Bronchial epithelial cell (primary cell): Measurements from ENCODE around the gene EMC10. TPM values are rescaled to one million over a fixed set of nuclear protein-coding genes. Genes with fewer than 3 reads are reported as not detected.

Experiments
- DNase-seq: peaks from one replicate; pipeline ENCODE4 v3.0.0-alpha.2; 2010; ENCODE audit warnings: low read depth
- FAIRE-seq: peaks from 2 replicates; lab custom pipeline; 2011; peaks lifted over from hg19 to GRCh38; lab: Jason Lieb, UNC
- H3K27me3 ChIP-seq: 2 replicates; pipeline ENCODE4 v1.5.1; 2011; ENCODE audit warnings: low read length; ENCODE audit not compliant: control insufficient read depth, insufficient read depth
- H3K36me3 ChIP-seq: 2 replicates; pipeline ENCODE4 v1.5.1; 2011; ENCODE audit warnings: low read length; ENCODE audit not compliant: control insufficient read depth, insufficient read depth
- H3K4me3 ChIP-seq: 2 replicates; pipeline ENCODE4 v1.5.1; 2011; ENCODE audit warnings: mild to moderate bottlenecking, low read depth, low read length, control low read depth
- total RNA-seq: library from RNA; depleted of rRNA; stranded (reverse); fragments of >200 nt; gene quantifications from 2 replicates; pipeline ENCODE4 v1.2.1, GENCODE V29; 2014
- TF ChIP-seq, protein P1 (sequence below): IDR thresholded peaks from 2 replicates; pipeline ENCODE4 v1.5.1; 2011; ENCODE audit warnings: mild to moderate bottlenecking, moderate library complexity, low read length, control low read depth, inconsistent platforms; ENCODE audit not compliant: insufficient read depth, severe bottlenecking

EMC10 gene
- total RNA-seq, 1 donor from 2014 or later = 24.7 TPM

DNA sequence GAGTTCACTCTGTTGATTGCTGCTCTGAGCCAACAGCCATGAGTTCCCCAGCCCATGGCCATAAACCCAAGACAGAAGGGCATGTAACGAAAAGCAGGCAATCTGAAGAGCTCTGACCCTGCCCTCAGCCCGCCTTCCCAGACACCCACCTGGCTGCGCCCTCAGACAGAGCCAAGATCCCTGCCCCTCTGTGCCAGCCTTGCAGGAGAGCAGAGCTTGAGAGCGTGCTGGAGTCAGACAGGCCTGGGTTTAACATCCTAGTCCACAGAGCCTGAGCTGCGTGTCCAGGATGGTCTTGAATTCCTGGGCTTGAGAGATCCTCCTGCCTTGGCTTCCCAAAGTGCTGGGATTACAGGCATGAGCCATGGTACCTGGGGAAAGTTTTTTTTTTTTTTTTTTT, 19.0 kb upstream of the EMC10 start:
- TF ChIP-seq, protein P1, sequence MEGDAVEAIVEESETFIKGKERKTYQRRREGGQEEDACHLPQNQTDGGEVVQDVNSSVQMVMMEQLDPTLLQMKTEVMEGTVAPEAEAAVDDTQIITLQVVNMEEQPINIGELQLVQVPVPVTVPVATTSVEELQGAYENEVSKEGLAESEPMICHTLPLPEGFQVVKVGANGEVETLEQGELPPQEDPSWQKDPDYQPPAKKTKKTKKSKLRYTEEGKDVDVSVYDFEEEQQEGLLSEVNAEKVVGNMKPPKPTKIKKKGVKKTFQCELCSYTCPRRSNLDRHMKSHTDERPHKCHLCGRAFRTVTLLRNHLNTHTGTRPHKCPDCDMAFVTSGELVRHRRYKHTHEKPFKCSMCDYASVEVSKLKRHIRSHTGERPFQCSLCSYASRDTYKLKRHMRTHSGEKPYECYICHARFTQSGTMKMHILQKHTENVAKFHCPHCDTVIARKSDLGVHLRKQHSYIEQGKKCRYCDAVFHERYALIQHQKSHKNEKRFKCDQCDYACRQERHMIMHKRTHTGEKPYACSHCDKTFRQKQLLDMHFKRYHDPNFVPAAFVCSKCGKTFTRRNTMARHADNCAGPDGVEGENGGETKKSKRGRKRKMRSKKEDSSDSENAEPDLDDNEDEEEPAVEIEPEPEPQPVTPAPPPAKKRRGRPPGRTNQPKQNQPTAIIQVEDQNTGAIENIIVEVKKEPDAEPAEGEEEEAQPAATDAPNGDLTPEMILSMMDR = no peak
- no peaks in the 10 kb centered on the region for H3K27me3 ChIP-seq
- no peak for FAIRE-seq
- no peaks in the 10 kb centered on the region for H3K36me3 ChIP-seq
- DNase-seq = no peak
- H3K4me3 ChIP-seq = no peak overlapping the region

DNA sequence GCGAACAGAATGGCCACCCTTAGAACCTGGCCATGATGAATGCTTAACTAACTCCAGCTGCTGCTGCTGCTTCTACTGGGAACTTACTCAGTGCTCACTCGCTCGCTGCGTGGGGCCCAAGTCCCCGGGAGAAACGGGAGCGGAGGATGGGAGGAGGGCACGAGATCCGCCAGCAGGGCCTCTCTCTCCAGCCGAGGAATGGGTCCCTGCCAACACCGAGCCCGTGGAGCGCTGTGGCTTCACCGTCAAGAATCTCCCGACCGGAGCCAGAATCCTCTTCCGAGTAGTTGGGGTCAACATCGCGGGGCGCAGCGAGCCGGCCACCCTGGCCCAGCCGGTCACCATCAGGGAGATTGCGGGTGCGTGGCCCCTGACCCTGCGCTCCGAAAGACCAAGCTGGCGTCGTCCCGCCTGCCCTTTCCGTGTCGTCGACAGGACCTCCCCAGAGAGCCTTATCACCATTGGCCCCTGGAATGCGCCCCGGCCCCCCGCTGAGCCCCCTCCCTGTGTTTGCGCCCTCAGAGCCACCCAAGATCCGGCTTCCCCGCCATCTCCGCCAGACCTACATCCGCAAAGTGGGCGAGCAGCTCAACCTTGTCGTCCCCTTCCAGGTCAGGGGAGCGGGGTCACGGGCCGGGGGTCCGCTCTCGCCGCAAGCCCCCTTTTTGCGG, 17.8 kb upstream of the EMC10 start:
- Histone ChIP-seq H3K36me3 (no peaks in the 10 kb centered on the region), H3K27me3 (no peaks in the 10 kb centered on the region), H3K4me3 (no peak overlapping the region)
- DNase-seq = no peak
- FAIRE-seq = no peak
- TF ChIP-seq, protein P1 = no peak

DNA sequence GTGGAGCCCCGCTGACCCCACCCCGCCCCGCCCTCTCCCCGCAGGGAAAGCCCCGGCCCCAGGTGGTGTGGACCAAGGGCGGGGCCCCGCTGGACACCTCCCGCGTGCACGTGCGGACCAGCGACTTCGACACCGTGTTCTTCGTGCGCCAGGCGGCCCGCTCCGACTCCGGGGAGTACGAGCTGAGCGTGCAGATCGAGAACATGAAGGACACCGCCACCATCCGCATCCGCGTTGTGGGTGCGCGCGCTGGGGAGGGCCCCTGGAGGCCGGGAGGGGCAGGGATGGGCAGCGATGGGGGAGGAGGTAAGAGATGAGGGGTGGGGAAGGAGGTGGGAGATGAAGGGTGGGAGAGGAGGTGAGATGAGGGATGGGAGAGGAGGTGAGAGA, 17.2 kb upstream of the EMC10 start:
- Histone ChIP-seq H3K4me3 (no peak overlapping the region), H3K36me3 (no peaks in the 10 kb centered on the region), H3K27me3 (no peaks in the 10 kb centered on the region)
- TF ChIP-seq, protein P1 = no peak
- DNase-seq = no peak
- no peak for FAIRE-seq

DNA sequence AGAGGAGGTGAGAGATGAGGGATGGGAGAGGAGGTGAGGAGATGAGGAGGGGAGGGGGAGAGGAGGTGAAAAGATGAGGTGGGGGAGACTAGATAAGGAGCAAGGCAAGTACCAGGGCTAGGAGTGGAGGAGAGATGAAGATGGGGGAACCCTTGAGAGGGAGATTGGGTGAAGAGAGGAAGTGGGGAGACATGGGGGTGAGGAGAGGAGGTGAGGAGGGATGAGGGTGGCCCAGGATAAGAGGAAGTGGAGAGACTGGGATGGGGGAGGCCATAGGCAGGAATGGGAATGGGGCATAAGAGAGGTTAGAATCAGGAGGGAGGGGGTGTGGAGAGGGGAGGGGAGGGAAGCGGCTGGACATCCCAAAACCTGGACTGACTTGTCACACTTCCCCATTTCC, 16.7 kb upstream of the EMC10 start:
- H3K27me3 ChIP-seq = no peaks in the 10 kb centered on the region
- FAIRE-seq (no peak), DNase-seq (no peak)

DNA sequence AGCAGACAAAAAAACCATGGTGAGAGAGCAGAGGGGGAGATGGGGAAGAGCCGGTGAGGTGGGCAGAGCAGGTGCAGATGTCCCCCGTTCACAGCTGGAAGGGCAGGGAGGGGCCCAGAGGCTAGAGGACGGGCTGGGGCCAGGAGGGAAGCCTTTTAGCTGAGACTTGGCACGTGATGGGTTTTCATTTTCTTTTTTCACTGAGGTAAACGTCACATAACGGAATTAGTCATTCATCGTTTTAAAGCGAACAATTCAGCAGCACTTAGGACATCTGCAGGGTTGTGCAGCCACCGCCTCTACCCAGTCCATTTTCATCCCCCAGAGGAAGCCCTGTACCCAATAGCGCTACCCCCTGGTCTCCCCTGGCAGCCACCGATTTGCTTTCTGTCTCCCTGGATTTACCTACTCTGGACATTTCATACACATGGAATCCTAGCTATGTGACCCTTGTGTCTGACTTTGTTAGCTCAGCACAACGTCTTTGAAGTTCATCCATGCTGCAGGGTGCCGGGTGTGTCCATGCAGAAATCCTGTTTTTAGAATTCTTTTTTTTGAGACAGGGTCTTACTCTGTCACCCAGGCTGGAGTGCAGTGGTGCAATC, 16.0 kb upstream of the EMC10 start:
- FAIRE-seq (no peak), DNase-seq (no peak)
- TF ChIP-seq, protein P1 = no peak
- H3K36me3 ChIP-seq = no peaks in the 10 kb centered on the region
- no peaks in the 10 kb centered on the region for H3K27me3 ChIP-seq
- H3K4me3 ChIP-seq = no peak overlapping the region

More for the DNA sequence above, 16.7 kb upstream of the EMC10 start:
- Histone ChIP-seq H3K36me3 (no peaks in the 10 kb centered on the region), H3K4me3 (no peak overlapping the region)
- TF ChIP-seq, protein P1 = no peak
